HL-60 (cell line): ENCODE data around the gene IPPK.

Source experiments
- CTCF ChIP-seq: IDR thresholded peaks from one replicate; pipeline ENCODE4 v1.5.1; 2011; ENCODE audit warnings: low read length, control low read depth, inconsistent platforms; ENCODE audit not compliant: insufficient read depth
- POLR2AphosphoS5 ChIP-seq: IDR thresholded peaks from 2 replicates; pipeline ENCODE4 v1.6.1; 2012; ENCODE audit warnings: low read depth

DNA sequence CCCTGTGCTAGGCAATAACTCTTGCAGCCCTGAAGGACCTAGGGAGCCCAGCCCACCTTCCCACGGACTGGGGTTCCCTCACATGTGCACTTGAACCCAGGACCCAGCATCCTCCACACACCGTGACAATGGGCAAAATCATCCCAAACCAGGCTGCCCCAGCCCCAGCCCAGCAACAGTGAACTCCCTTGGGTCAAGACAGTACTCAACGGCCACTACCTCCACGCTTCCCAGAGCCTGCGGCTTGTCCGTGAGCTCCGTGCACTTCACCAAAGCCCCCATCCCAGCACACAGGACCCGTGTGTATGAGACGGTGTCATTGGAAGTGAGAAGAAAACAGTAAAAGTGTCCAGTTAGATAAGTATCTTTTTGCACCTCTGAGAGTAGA is 55.8 kb downstream of the IPPK start:
- no peak for TF ChIP-seq CTCF
- TF ChIP-seq POLR2AphosphoS5 = no peak
